Gastroesophageal sphincter (tissue), 3 donors: ENCODE results near the gene RNF227.

Experiments used
- CTCF ChIP-seq, 4 experiments: fragments of 200-600 bp in 2 of 4; fragments of 450-650 bp in 2 of 4; sonication (generic) in 1 of 4; IDR thresholded peaks; one replicate each; pipeline ENCODE4 v1.5.1; 2017 to 2019; ENCODE audit warnings: antibody characterized with exemption in 4 of 4, mild to moderate bottlenecking in 2 of 4, moderate library complexity in 2 of 4
- POLR2A ChIP-seq, 2 donors: fragments of 450-650 bp; IDR thresholded peaks; one replicate each; pipeline ENCODE4 v1.6.1; 2017; ENCODE audit warnings: antibody characterized with exemption in 2 of 2, mild to moderate bottlenecking in 2 of 2, moderate library complexity in 1 of 2
- POLR2AphosphoS5 ChIP-seq: sonication (generic); formaldehyde crosslinking; IDR thresholded peaks from one replicate; pipeline ENCODE4 v1.6.1; 2017; ENCODE audit warnings: antibody characterized with exemption

- TF ChIP-seq CTCF (IDR thresholded peaks at IDR 0.05) (no peak), POLR2A (IDR thresholded peaks at IDR 0.05) (no peak), POLR2AphosphoS5 (peak; percentile 73)
Measured at GRCh38 chr17:7956228-7956965, 40.3 kb upstream of the RNF227 start.
